ENCODE results near the gene RALA.

RALA gene

DNA sequence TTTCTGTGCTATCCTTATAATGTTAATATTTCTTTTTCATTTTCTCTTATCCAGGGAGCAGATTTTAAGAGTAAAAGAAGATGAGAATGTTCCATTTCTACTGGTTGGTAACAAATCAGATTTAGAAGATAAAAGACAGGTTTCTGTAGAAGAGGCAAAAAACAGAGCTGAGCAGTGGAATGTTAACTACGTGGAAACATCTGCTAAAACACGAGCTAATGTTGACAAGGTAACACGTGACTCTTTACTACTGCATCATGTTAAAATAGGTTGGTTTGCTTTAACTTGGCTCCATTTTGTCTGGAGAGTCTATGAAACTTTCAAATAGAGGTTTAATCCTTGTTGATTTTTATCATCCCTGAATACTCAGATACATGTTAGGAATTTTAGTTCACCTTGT is 73.3 kb downstream of the RALA start:
- Histone ChIP-seq H3K4me3 (ENCODE audit: low read depth, low read length) (no peak overlapping the region), H3K4me1 (no peaks in the 10 kb centered on the region), H3K9me3 (no peaks in the 10 kb centered on the region), H3K27me3 (no peaks in the 10 kb centered on the region), H3K36me3 (peaks cover 54% of the 10 kb centered on the region)
- TF ChIP-seq, protein P1, sequence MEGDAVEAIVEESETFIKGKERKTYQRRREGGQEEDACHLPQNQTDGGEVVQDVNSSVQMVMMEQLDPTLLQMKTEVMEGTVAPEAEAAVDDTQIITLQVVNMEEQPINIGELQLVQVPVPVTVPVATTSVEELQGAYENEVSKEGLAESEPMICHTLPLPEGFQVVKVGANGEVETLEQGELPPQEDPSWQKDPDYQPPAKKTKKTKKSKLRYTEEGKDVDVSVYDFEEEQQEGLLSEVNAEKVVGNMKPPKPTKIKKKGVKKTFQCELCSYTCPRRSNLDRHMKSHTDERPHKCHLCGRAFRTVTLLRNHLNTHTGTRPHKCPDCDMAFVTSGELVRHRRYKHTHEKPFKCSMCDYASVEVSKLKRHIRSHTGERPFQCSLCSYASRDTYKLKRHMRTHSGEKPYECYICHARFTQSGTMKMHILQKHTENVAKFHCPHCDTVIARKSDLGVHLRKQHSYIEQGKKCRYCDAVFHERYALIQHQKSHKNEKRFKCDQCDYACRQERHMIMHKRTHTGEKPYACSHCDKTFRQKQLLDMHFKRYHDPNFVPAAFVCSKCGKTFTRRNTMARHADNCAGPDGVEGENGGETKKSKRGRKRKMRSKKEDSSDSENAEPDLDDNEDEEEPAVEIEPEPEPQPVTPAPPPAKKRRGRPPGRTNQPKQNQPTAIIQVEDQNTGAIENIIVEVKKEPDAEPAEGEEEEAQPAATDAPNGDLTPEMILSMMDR (IDR thresholded peaks at IDR 0.05; ENCODE audit: low read depth, low read length), result no peak
- DNase-seq, result no peak

DNA sequence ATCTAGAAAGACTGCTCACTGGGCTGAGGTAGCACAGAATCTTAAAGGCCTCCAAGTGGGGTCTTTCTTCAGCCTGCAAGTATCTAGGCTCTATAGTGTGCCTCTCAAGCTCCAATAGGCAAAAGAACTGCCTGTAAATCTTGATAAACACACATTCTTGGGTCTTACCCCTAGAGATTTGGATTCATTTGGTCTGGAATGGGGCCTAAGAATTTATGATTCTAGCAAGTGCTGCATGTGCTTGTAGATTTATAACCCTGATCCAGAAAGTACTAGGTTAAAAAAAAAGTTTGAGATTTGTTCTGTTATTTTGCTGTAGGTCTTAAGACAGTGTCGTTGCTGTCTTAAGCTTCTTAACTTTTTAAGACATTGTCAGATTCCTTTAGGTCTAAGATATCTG is 74.1 kb downstream of the RALA start:
- no peaks in the 10 kb centered on the region for H3K9me3 ChIP-seq
- H3K36me3 ChIP-seq, result peaks cover 49% of the 10 kb centered on the region
- H3K4me1 ChIP-seq, result no peaks in the 10 kb centered on the region; the same call in 1 of the 2 replicates
- TF ChIP-seq, protein P1 (IDR thresholded peaks at IDR 0.05; ENCODE audit: low read depth, low read length), result no peak
- no peaks in the 10 kb centered on the region for H3K27me3 ChIP-seq
- no peak overlapping the region for H3K4me3 ChIP-seq (ENCODE audit: low read depth, low read length)
- DNase-seq, result no peak

DNA sequence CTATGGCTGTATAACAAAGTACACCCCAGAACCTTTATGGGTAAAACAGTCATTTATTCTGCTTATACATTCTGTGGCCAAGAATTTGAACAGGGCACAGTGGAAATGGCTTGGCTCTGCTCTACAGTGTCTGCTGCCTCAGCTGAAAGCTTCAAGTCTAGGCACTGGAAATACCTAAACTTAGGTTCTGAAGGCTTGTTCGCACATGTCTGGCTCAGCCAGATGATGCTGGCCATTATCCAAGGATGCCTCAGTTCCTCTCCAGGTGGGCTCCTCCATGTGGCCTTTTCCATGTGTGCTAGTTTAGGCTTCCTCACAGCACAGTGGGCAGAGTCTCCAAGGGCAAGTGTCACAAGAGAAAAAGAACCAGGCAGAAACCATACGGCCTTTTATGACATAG is 76.8 kb downstream of the RALA start:
- no peak overlapping the region for H3K4me3 ChIP-seq (ENCODE audit: low read depth, low read length)
- H3K27me3 ChIP-seq, result no peaks in the 10 kb centered on the region
- no peaks in the 10 kb centered on the region for H3K9me3 ChIP-seq
- no peak for DNase-seq
- H3K4me1 ChIP-seq, result peaks cover 5% of the 10 kb centered on the region
- TF ChIP-seq, protein P1 (IDR thresholded peaks at IDR 0.05; ENCODE audit: low read depth, low read length), result no peak
- peaks cover 42% of the 10 kb centered on the region for H3K36me3 ChIP-seq

DNA sequence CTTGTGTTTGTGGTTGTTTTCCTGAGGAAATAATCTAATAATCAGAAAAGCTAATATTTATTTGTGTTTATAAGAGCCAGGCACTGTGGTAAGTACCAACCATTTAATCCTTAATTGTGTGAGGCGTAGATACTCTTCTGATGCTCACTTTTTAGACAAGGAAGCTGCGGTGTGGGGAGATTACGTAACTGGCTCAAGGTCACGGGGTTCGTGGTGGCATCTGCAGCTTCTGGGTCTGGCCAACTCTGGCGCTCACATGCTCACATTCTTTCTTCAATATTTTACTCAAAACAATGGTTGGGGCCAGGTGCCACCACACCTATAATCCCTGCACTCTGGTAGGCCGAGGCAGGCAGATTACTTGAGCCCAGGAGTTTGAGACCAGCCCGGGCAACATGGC is 77.6 kb downstream of the RALA start:
- TF ChIP-seq, protein P1 (IDR thresholded peaks at IDR 0.05; ENCODE audit: low read depth, low read length), result no peak
- DNase-seq, result no peak
- peaks cover 38% of the 10 kb centered on the region for H3K36me3 ChIP-seq
- no peak overlapping the region for H3K4me3 ChIP-seq (ENCODE audit: low read depth, low read length)
- peaks cover 5% of the 10 kb centered on the region for H3K4me1 ChIP-seq
- no peaks in the 10 kb centered on the region for H3K27me3 ChIP-seq
- no peaks in the 10 kb centered on the region for H3K9me3 ChIP-seq

DNA sequence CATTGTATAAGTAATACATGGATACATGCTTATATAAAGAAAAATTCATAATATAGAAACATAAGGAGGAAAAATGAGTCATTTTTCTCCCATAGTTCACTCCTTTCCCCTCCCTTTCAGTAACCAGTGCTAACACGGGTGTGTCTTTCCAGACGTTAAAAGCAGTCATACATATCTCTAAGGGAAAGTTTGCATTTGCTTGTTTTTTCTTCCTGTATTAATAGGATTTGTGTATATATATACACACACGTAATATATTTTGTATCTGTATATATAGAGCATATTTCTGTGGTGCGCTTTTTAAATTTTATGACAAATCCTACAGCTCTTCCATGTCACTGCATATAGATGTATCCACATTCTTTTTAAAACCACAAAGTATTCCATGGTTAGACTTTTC is 78.8 kb downstream of the RALA start:
- H3K36me3 ChIP-seq, result peaks cover 27% of the 10 kb centered on the region
- peaks cover 5% of the 10 kb centered on the region for H3K4me1 ChIP-seq
- H3K27me3 ChIP-seq, result no peaks in the 10 kb centered on the region
- DNase-seq, result no peak
- no peak overlapping the region for H3K4me3 ChIP-seq (ENCODE audit: low read depth, low read length)
- no peaks in the 10 kb centered on the region for H3K9me3 ChIP-seq
- TF ChIP-seq, protein P1 (IDR thresholded peaks at IDR 0.05; ENCODE audit: low read depth, low read length), result no peak

DNA sequence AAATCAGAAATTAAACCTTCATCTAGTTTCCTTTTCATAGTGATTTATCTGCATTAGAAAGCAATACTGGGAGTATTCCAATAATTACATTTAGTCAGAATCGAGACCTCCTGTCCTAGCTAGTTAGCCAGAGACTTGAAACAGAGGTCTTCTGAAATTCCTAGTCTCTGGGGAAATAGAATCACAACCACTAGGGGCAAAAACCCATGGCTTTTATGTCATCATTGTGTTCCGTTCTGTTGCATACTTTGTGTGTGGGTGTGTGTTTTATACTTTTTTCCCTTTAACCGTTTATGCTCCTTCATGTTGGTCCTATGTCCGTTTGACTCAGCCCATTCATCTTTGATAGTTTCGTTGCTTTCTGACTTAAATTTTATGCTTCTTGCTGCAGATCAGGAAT is 79.8 kb downstream of the RALA start:
- TF ChIP-seq, protein P1 (IDR thresholded peaks at IDR 0.05; ENCODE audit: low read depth, low read length), result peak; percentile 53
- Histone ChIP-seq H3K4me1 (peaks cover 5% of the 10 kb centered on the region), H3K4me3 (ENCODE audit: low read depth, low read length) (no peak overlapping the region), H3K36me3 (peaks cover 18% of the 10 kb centered on the region), H3K9me3 (no peaks in the 10 kb centered on the region), H3K27me3 (no peaks in the 10 kb centered on the region)
- DNase-seq, result no peak
